OCI-LY7 (cell line): Measurements from ENCODE around the gene LRRC7. TPM values are rescaled to one million over a fixed set of nuclear protein-coding genes. Genes with fewer than 3 reads are reported as not detected.
"Not testable (repeated sequence)": the region's sequence is repeated elsewhere in the genome, so short reads cannot be mapped to it uniquely, and the experiment has no call there.

Experiments used
- BruUV-seq: library from RNA; stranded (reverse); fragments of 400-500 nt; replicated peaks from 2 replicates; lab custom pipeline; 2021; lab: Mats Ljungman, UMichigan
- CTCF ChIA-PET: fragments of 300-600 bp; sonication (Branson Sonifier 250); formaldehyde crosslinking; loops from one replicate; lab custom pipeline; 2022; ENCODE audit warnings: antibody characterized with exemption; ENCODE audit not compliant: unreplicated experiment; lab: Charles Lee
- POLR2A ChIA-PET: fragments of 300-600 bp; sonication (Branson Sonifier 250); formaldehyde crosslinking; loops from one replicate; lab custom pipeline; 2022; ENCODE audit warnings: antibody characterized with exemption; lab: Charles Lee
- DNase-seq: peaks from one replicate; pipeline ENCODE4 v3.0.0-alpha.2; 2015; ENCODE audit warnings: low spot score
- H2AFZ ChIP-seq: fragments of 200-600 bp; sonication (generic), shearing (Covaris generic); 2 replicates; pipeline ENCODE4 v1.6.1; 2014; ENCODE audit warnings: mild to moderate bottlenecking, antibody characterized with exemption, low read length, moderate library complexity
- H3K27ac ChIP-seq: fragments of 200-600 bp; sonication (generic); 2 replicates; pipeline ENCODE4 v1.5.1; 2014; ENCODE audit warnings: mixed run types, low read depth, mild to moderate bottlenecking, moderate library complexity, low read length, inconsistent platforms; ENCODE audit not compliant: poor library complexity, severe bottlenecking
- H3K36me3 ChIP-seq: fragments of 200-600 bp; sonication (generic); 2 replicates; pipeline ENCODE4 v1.6.1; 2014; ENCODE audit warnings: mild to moderate bottlenecking, antibody characterized with exemption, low read length, moderate library complexity, mixed read lengths; ENCODE audit not compliant: insufficient read depth
- H3K4me1 ChIP-seq: fragments of 200-600 bp; sonication (generic); 2 replicates; pipeline ENCODE4 v1.5.1; 2014; ENCODE audit warnings: mild to moderate bottlenecking, low read length; ENCODE audit not compliant: insufficient read depth, poor library complexity, severe bottlenecking
- H3K4me2 ChIP-seq: fragments of 200-600 bp; sonication (generic); 2 replicates; pipeline ENCODE4 v1.6.1; 2014; ENCODE audit warnings: mild to moderate bottlenecking, low read length
- H3K4me3 ChIP-seq: fragments of 200-600 bp; sonication (generic); 2 replicates; pipeline ENCODE4 v1.5.1; 2014; ENCODE audit warnings: mild to moderate bottlenecking, low read depth, low read length; ENCODE audit not compliant: poor library complexity, severe bottlenecking
- H3K79me2 ChIP-seq: fragments of 200-600 bp; sonication (generic); 2 replicates; pipeline ENCODE4 v1.6.1; 2016; ENCODE audit warnings: low read depth, mild to moderate bottlenecking, low read length, moderate library complexity, mixed read lengths; ENCODE audit not compliant: insufficient read depth
- H3K9me2 ChIP-seq: fragments of 200-600 bp; sonication (generic); 2 replicates; pipeline ENCODE4 v1.6.1; 2016; ENCODE audit warnings: mild to moderate bottlenecking, low read length, mixed read lengths; ENCODE audit not compliant: insufficient read depth
- H3K9me3 ChIP-seq: fragments of 200-600 bp; sonication (generic); 2 replicates; pipeline ENCODE4 v1.6.1; 2014; ENCODE audit warnings: mild to moderate bottlenecking, mixed run types, low read length, mixed read lengths
- H4K20me1 ChIP-seq: fragments of 200-600 bp; sonication (generic); 2 replicates; pipeline ENCODE4 v1.6.1; 2014; ENCODE audit warnings: mild to moderate bottlenecking, antibody characterized with exemption, low read length, moderate library complexity, mixed read lengths; ENCODE audit not compliant: insufficient read depth
- EZH2phosphoT487 ChIP-seq: fragments of 200-600 bp; sonication (generic); IDR thresholded peaks from 2 replicates; pipeline ENCODE4 v1.6.1; 2018; ENCODE audit warnings: low read depth, borderline replicate concordance, mild to moderate bottlenecking, mixed run types, antibody characterized with exemption, low read length, moderate library complexity, mixed read lengths
- intact Hi-C: fragments of 100-400 bp; cut with micrococcal nuclease; formaldehyde crosslinking; loops from one replicate; pipeline ENCODE4 v1.10.0; 2022; ENCODE audit not compliant: unreplicated experiment
- total RNA-seq, 2 experiments: library from RNA; depleted of rRNA in 1 of 2; stranded (reverse); fragments of >200 nt in 1 of 2; shearing (Covaris generic) in 1 of 2; gene quantifications; 2 replicates each; pipeline ENCODE4 v1.2.3, GENCODE V29; 2014 to 2022
- TF ChIP-seq, protein P1 (sequence below): fragments of 200-600 bp; sonication (generic); conservative IDR thresholded peaks from 2 replicates; pipeline ENCODE4 v1.5.1; 2014; ENCODE audit warnings: mild to moderate bottlenecking, antibody characterized with exemption, low read length, moderate library complexity, mixed read lengths

The LRRC7 gene
- total RNA-seq, 2 experiments from 2014 or later = not detected

DNA sequence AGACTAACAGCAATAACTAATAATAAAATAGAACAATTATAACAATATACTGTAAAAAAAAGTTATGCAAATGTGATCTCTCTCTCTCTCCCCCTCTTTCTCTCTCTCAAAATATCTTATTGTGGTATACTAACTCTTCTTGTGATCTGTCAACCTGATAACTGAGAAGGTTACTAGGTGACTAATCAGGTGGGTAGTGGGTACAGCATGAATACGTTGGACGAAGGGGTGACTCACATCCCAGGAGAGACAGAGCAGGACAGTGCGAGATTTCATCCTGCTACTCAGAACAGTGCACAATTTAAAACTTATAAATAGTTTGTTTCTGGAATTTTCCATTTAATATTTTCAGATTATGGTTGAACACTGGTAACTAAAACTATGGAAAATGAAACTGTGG lies 380.1 kb downstream of the LRRC7 start:
- intact Hi-C loops = no loop called here
- Histone ChIP-seq H3K36me3 (no peaks in the 10 kb centered on the region), H2AFZ (no peak overlapping the region), H4K20me1 (no peaks in the 10 kb centered on the region), H3K4me1 (no peaks in the 10 kb centered on the region), H3K9me2 (no peaks in the 10 kb centered on the region), H3K27ac (no peak overlapping the region), H3K4me3 (no peak overlapping the region), H3K4me2 (no peak overlapping the region), H3K79me2 (no peaks in the 10 kb centered on the region), H3K9me3 (no peaks in the 10 kb centered on the region)
- CTCF ChIA-PET = no interaction called here
- TF ChIP-seq EZH2phosphoT487 = no peak
- TF ChIP-seq, protein P1, sequence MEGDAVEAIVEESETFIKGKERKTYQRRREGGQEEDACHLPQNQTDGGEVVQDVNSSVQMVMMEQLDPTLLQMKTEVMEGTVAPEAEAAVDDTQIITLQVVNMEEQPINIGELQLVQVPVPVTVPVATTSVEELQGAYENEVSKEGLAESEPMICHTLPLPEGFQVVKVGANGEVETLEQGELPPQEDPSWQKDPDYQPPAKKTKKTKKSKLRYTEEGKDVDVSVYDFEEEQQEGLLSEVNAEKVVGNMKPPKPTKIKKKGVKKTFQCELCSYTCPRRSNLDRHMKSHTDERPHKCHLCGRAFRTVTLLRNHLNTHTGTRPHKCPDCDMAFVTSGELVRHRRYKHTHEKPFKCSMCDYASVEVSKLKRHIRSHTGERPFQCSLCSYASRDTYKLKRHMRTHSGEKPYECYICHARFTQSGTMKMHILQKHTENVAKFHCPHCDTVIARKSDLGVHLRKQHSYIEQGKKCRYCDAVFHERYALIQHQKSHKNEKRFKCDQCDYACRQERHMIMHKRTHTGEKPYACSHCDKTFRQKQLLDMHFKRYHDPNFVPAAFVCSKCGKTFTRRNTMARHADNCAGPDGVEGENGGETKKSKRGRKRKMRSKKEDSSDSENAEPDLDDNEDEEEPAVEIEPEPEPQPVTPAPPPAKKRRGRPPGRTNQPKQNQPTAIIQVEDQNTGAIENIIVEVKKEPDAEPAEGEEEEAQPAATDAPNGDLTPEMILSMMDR = no peak
- BruUV-seq = no TSS peak
- POLR2A ChIA-PET = interaction anchor here (0.5 kb wide), 1 partner anchor 151 kb away, joined by 3 read pairs; no protein-coding TSS in a partner anchor
- no peak for DNase-seq

DNA sequence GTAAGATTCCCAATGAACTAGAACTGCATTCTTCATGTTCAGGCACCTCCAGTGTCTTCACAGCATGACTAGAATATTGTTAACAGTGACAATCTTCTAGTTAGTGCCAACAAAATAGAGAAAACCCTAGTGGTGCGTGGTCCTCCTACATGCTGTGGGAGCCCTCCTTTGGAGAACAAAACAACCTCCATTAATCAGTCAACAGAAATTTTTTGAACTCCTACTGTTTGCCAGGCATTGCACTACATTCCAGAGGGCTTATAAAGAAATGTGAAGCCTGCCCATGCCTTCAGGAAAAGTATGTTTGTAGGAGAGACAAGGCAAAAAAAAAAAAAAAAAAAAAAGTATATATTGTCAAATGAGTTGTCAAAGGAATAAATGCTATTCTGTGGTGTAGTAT lies 385.0 kb downstream of the LRRC7 start:
- Histone ChIP-seq H3K27ac (no peak overlapping the region), H3K79me2 (no peaks in the 10 kb centered on the region), H3K4me1 (no peaks in the 10 kb centered on the region), H3K36me3 (no peaks in the 10 kb centered on the region), H3K4me3 (no peak overlapping the region), H2AFZ (no peak overlapping the region), H3K9me3 (no peaks in the 10 kb centered on the region), H4K20me1 (no peaks in the 10 kb centered on the region), H3K9me2 (no peaks in the 10 kb centered on the region), H3K4me2 (no peak overlapping the region)
- POLR2A ChIA-PET = no interaction called here
- no peak for DNase-seq
- intact Hi-C loops = no loop called here
- TF ChIP-seq EZH2phosphoT487 = no peak
- TF ChIP-seq, protein P1 = no peak
- BruUV-seq = no TSS peak
- CTCF ChIA-PET = no interaction called here

DNA sequence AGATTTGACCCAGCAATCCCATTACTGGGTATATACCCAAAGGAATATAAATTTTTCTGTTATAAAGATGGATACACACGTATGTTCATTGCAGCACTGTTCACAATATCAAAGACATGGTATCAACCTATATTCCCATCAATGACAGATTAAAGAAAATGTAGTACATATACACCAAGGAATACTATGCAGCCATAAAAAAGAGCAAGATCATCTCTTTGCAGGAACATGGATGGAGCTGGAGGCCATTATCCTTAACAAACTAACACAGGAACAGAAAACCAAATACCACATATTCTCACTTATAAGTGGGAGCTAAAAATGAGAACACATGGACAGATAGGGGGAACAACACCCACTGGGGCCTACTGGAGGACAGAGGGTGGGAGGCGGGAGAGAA lies 394.7 kb downstream of the LRRC7 start:
- H3K27ac ChIP-seq, CTCF ChIA-PET, BruUV-seq, H3K4me2 ChIP-seq, H3K4me3 ChIP-seq, H4K20me1 ChIP-seq, H3K79me2 ChIP-seq, intact Hi-C loops, H3K9me3 ChIP-seq, POLR2A ChIA-PET, H2AFZ ChIP-seq, H3K9me2 ChIP-seq, H3K36me3 ChIP-seq, DNase-seq: not testable (repeated sequence)
- H3K4me1 ChIP-seq = peaks cover 13% of the 10 kb centered on the region
